Mesothelial cell of epicardium (in vitro differentiated cells): ENCODE measurements around the gene CEMP1. TPM values are rescaled to one million over a fixed set of nuclear protein-coding genes. Genes with fewer than 3 reads are reported as not detected.

Experiments used
- DNase-seq, 2 experiments: peaks; one replicate each; pipeline ENCODE4 v3.0.0; 2021; ENCODE audit warnings: low spot score in 2 of 2; ENCODE audit not compliant: unreplicated experiment in 2 of 2
- H3K27ac Mint-ChIP-seq: 2 replicates; pipeline ENCODE4 v1.8.0; 2021; ENCODE audit warnings: mixed read lengths
- H3K27me3 Mint-ChIP-seq: 2 replicates; pipeline ENCODE4 v1.8.0; 2021; ENCODE audit warnings: low read depth, mixed read lengths
- H3K36me3 Mint-ChIP-seq: 2 replicates; pipeline ENCODE4 v1.8.0; 2021; ENCODE audit warnings: mixed read lengths
- H3K4me1 Mint-ChIP-seq: 2 replicates; pipeline ENCODE4 v1.8.0; 2021; ENCODE audit warnings: mixed read lengths
- H3K4me3 Mint-ChIP-seq: 2 replicates; pipeline ENCODE4 v1.8.0; 2021; ENCODE audit warnings: mild to moderate bottlenecking, moderate library complexity, mixed read lengths
- H3K9me3 Mint-ChIP-seq: 2 replicates; pipeline ENCODE4 v1.8.0; 2021; ENCODE audit warnings: mixed read lengths
- total RNA-seq: library from RNA; stranded (reverse); gene quantifications from 3 replicates; pipeline ENCODE4 v1.2.1, GENCODE V29; 2021
- TF ChIP-seq, protein P1 (sequence below): fragments of 200-600 bp; sonication (generic); IDR thresholded peaks from one replicate; pipeline ENCODE4 v1.5.0; 2021; ENCODE audit warnings: antibody characterized with exemption; ENCODE audit not compliant: unreplicated experiment

CEMP1 gene
- total RNA-seq, 1 donor from 2014 or later = 1.1 TPM

DNA sequence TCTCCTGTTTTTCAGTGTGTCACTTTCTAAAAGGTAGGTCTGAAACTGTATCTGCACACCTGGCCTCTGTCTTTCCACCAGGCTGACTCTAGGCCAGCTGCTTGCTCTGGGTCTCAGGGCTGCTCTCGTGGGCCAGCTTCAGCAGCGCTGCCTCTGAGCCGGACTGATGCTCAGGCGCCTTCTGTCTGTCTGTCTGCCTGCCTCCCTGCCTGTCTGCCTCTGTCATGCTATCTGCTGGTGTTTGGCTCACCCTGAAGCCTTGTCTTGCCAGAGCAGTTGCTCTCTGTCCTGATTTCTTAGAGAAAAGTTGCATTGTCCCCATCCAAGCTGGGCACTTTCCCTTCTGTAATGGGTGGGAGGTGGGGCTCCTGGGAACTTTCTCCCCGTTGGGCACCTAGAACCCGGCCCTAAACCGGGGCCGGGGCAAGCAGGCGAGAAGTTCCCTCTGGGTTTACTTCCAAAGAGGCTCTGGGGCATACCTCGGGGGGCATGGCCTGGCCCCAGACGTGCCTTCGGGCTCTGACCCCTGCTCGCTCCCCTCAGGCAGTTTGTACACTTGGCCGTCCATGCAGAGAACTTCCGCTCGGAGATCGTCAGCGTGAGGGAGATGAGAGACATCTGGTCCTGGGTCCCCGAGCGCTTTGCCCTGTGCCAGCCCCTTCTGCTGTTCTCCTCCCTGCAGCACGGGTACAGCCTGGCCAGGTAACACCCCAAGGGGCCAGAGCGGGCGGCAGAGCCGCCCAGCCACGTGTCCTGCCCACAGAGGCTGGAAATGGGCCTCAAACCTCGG lies 33.3 kb downstream of the CEMP1 start:
- DNase-seq = no peak
- Mint-ChIP-seq H3K9me3 (no peaks in the 10 kb centered on the region), H3K4me1 (peaks cover 12% of the 10 kb centered on the region), H3K27ac (peak overlapping the region; percentile 69), H3K27me3 (no peaks in the 10 kb centered on the region), H3K4me3 (no peak overlapping the region), H3K36me3 (peaks cover 5% of the 10 kb centered on the region)
- TF ChIP-seq, protein P1, sequence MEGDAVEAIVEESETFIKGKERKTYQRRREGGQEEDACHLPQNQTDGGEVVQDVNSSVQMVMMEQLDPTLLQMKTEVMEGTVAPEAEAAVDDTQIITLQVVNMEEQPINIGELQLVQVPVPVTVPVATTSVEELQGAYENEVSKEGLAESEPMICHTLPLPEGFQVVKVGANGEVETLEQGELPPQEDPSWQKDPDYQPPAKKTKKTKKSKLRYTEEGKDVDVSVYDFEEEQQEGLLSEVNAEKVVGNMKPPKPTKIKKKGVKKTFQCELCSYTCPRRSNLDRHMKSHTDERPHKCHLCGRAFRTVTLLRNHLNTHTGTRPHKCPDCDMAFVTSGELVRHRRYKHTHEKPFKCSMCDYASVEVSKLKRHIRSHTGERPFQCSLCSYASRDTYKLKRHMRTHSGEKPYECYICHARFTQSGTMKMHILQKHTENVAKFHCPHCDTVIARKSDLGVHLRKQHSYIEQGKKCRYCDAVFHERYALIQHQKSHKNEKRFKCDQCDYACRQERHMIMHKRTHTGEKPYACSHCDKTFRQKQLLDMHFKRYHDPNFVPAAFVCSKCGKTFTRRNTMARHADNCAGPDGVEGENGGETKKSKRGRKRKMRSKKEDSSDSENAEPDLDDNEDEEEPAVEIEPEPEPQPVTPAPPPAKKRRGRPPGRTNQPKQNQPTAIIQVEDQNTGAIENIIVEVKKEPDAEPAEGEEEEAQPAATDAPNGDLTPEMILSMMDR = no peak

DNA sequence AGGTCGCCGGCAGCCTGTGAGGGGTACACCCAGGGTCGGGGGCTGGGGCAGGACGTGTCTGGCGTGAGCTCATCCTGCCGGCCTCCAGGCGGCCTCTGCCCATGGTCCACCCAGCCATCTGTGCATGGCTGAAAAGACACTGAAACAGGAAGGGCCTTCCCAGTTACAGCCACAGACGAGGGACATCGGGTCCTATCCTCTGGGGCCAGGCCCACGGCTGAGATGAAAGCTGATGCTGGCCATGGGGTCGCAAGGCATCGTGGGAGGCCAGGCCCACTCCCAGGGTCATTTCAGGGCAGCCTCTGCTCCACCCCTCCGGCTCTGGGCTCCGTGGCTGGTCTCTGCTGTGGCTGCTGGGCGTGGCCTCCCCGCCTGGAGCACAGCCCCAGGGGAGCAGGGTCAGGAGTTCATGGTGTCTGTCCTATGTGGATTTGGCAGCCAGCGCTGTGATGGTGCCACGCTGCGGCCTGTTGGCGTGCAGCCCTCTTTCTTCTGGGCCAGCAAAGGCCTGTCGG lies 34.0 kb downstream of the CEMP1 start:
- Mint-ChIP-seq H3K27me3 (no peaks in the 10 kb centered on the region), H3K4me1 (peaks cover 5% of the 10 kb centered on the region), H3K4me3 (no peak overlapping the region), H3K27ac (no peak overlapping the region), H3K36me3 (peaks cover 5% of the 10 kb centered on the region), H3K9me3 (no peaks in the 10 kb centered on the region)
- TF ChIP-seq, protein P1 = no peak
- DNase-seq = no peak

DNA sequence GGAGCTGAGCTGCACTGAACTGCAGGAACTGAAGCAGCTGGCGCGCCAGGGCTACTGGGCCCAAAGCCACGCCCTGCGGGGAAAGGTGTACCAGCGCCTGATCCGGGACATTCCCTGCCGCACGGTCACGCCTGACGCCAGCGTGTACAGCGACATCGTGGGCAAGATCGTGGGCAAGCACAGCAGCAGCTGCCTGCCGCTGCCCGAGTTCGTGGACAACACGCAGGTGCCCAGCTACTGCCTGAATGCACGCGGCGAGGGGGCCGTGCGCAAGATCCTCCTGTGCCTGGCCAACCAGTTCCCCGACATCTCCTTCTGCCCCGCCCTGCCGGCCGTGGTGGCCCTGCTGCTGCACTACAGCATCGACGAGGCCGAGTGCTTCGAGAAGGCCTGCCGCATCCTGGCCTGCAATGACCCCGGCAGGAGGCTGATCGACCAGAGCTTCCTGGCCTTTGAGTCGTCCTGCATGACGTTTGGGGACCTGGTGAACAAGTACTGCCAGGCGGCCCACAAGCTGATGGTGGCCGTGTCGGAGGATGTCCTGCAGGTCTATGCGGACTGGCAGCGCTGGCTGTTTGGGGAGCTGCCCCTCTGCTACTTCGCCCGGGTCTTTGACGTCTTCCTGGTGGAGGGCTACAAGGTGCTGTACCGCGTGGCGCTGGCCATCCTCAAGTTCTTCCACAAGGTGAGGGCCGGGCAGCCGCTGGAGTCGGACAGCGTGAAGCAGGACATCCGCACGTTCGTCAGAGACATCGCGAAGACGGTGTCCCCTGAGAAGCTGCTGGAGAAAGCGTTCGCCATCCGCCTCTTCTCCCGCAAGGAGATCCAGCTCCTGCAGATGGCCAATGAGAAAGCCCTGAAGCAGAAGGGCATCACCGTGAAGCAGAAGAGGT lies 34.7 kb downstream of the CEMP1 start:
- TF ChIP-seq, protein P1 = no peak
- no peak for DNase-seq
- no peaks in the 10 kb centered on the region for H3K9me3 Mint-ChIP-seq
- H3K4me3 Mint-ChIP-seq = no peak overlapping the region
- H3K4me1 Mint-ChIP-seq = no peaks in the 10 kb centered on the region
- no peaks in the 10 kb centered on the region for H3K27me3 Mint-ChIP-seq
- no peak overlapping the region for H3K27ac Mint-ChIP-seq
- H3K36me3 Mint-ChIP-seq = peaks cover 5% of the 10 kb centered on the region

DNA sequence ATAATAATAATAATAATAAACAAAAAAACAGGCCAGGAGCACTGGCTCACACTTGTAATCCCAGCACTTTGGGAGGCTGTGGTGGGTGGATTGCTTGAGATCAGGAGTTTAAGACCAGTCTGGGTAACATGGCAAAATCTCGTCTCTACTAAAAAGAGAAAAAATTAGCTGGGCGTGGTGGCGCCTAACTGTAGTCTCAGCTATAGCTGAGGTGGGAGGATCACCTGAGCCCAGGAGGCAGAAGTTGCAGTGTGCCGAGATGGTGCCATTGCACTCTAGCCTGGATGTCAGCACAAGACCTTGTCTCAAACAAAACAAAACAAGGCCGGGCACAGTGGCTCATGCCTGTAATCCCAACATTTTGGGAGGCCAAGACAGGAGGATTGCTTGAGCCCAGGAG lies 36.2 kb downstream of the CEMP1 start:
- H3K9me3 Mint-ChIP-seq = no peaks in the 10 kb centered on the region
- no peak for DNase-seq
- H3K36me3 Mint-ChIP-seq = peaks cover 5% of the 10 kb centered on the region
- H3K4me3 Mint-ChIP-seq = no peak overlapping the region
- no peak overlapping the region for H3K27ac Mint-ChIP-seq
- no peaks in the 10 kb centered on the region for H3K4me1 Mint-ChIP-seq
- TF ChIP-seq, protein P1 = no peak
- no peaks in the 10 kb centered on the region for H3K27me3 Mint-ChIP-seq

DNA sequence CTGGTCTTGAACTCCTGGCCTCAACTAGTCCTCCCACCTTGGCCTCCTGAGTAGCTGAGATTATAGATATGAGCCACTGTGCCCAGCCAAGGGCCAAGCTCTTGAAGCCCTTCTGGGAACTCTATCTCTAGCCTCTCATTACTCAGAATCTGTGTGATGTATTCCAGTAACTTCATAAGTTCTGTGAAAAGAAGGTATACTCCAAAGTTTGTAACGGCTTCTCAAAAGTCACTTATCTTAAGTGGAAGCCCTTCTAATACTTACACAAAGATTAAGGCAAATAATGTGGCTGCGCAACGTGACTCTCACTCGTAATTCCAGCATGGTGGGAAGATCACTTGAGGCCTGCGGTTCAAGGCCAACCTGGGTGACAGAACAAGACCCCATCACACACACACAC lies 36.6 kb downstream of the CEMP1 start:
- DNase-seq = no peak
- no peaks in the 10 kb centered on the region for H3K4me1 Mint-ChIP-seq
- H3K9me3 Mint-ChIP-seq = no peaks in the 10 kb centered on the region
- TF ChIP-seq, protein P1 = no peak
- H3K27ac Mint-ChIP-seq = no peak overlapping the region
- H3K36me3 Mint-ChIP-seq = peaks cover 5% of the 10 kb centered on the region
- no peak overlapping the region for H3K4me3 Mint-ChIP-seq
- H3K27me3 Mint-ChIP-seq = no peaks in the 10 kb centered on the region
